Activated CD4-positive, alpha-beta T cell treated with anti-CD3 and anti-CD28 coated beads for 4 hours (primary cell): ENCODE measurements around the gene ZNF597.
A peak's percentile ranks its signal among the peaks of the same experiment; 100 is the strongest.
"Not testable (repeated sequence)": the region's sequence is repeated elsewhere in the genome, so short reads cannot be mapped to it uniquely, and the experiment has no call there.

Source experiments
- DNase-seq, 2 donors: peaks; one replicate each; pipeline ENCODE4 v3.0.0-alpha.2; 2020

Gene ZNF597

GRCh38 chr16:3475604-3476375 is 32.5 kb upstream of the ZNF597 start:
- DNase-seq: no peak

GRCh38 chr16:3474870-3475269 is 31.6 kb upstream of the ZNF597 start:
- not testable (repeated sequence) for DNase-seq

GRCh38 chr16:3474136-3474779 is 31.0 kb upstream of the ZNF597 start:
- no peak for DNase-seq

- DNase-seq: not testable (repeated sequence)
These were observed 30.3 kb upstream of the ZNF597 start for GRCh38 chr16:3473596-3473943.

- DNase-seq: no peak
These were observed 29.7 kb upstream of the ZNF597 start for GRCh38 chr16:3472878-3473595.

GRCh38 chr16:3471518-3472176 is 28.3 kb upstream of the ZNF597 start:
- DNase-seq: no peak

- no peak for DNase-seq
These were observed 27.4 kb upstream of the ZNF597 start for GRCh38 chr16:3470723-3471122.

- no peak for DNase-seq
These were observed 26.4 kb upstream of the ZNF597 start for GRCh38 chr16:3469736-3470135.

- DNase-seq: no peak
These were observed 25.2 kb upstream of the ZNF597 start for GRCh38 chr16:3468501-3468900.

GRCh38 chr16:3467921-3468320 is 24.6 kb upstream of the ZNF597 start:
- no peak for DNase-seq

GRCh38 chr16:3467182-3467581 is 23.9 kb upstream of the ZNF597 start:
- no peak for DNase-seq

- DNase-seq: no peak
These were observed 22.7 kb upstream of the ZNF597 start for GRCh38 chr16:3465911-3466584.

GRCh38 chr16:3465301-3465700 is 22.0 kb upstream of the ZNF597 start:
- no peak for DNase-seq

- DNase-seq: peak; percentile 30 to 31
These were observed 17.8 kb upstream of the ZNF597 start for GRCh38 chr16:3461151-3461550.

- no peak for DNase-seq
These were observed 17.3 kb upstream of the ZNF597 start for GRCh38 chr16:3460585-3460984.

- no peak for DNase-seq
These were observed 16.8 kb upstream of the ZNF597 start for GRCh38 chr16:3460121-3460520.

- DNase-seq: no peak
These were observed 16.2 kb upstream of the ZNF597 start for GRCh38 chr16:3459401-3460090.

- no peak for DNase-seq
These were observed 15.6 kb upstream of the ZNF597 start for GRCh38 chr16:3458852-3459361.

GRCh38 chr16:3458278-3458851 is 15.1 kb upstream of the ZNF597 start:
- peak in 1 of 2 donors; percentile 22 for DNase-seq

- DNase-seq: peak; percentile 84 to 88
These were observed 14.3 kb upstream of the ZNF597 start for GRCh38 chr16:3457434-3458252.
